IMR-90 (cell line): ENCODE data around the gene LSM14A. TPM values are rescaled to one million over a fixed set of nuclear protein-coding genes. Genes with fewer than 3 reads are reported as not detected.

Experiments
- ATAC-seq: fragments of 200-7000 bp; cut with Tn5 transposase; 2 replicates; pipeline ENCODE4 v1.9.1; 2020; ENCODE audit warnings: low read depth, mild to moderate bottlenecking, moderate library complexity
- BruUV-seq: library from RNA; stranded (reverse); fragments of 400-500 nt; replicated peaks from 2 replicates; lab custom pipeline; 2021; lab: Mats Ljungman, UMichigan
- CTCF ChIA-PET: fragments of 300-600 bp; formaldehyde crosslinking; extraction: SDS; loops from one replicate; lab custom pipeline; 2021; ENCODE audit warnings: antibody characterized with exemption; lab: Yijun Ruan, JAX
- POLR2A ChIA-PET: fragments of 300-600 bp; sonication (Branson Sonifier 250); formaldehyde crosslinking; loops from one replicate; lab custom pipeline; 2022; ENCODE audit warnings: antibody characterized with exemption; ENCODE audit not compliant: unreplicated experiment; lab: Charles Lee
- DNase-seq: peaks from one replicate; pipeline ENCODE4 v3.0.0; 2013
- H2AFZ ChIP-seq: replicated peaks from 2 replicates; pipeline ENCODE3; 2013; ENCODE audit warnings: low read length, mild to moderate bottlenecking; ENCODE audit not compliant: poor library complexity
- H2AK5ac ChIP-seq: 2 replicates; pipeline ENCODE4 v1.6.1; 2013; ENCODE audit warnings: low read depth, low read length, inconsistent platforms
- H2AK9ac ChIP-seq: replicated peaks from 2 replicates; pipeline ENCODE3; 2013; ENCODE audit warnings: mild to moderate bottlenecking, low read depth, low read length, moderate library complexity; ENCODE audit not compliant: poor library complexity
- H2BK120ac ChIP-seq: 2 replicates; pipeline ENCODE4 v1.6.1; 2013; ENCODE audit warnings: low read depth, low read length, inconsistent platforms
- H2BK15ac ChIP-seq: 3 replicates; pipeline ENCODE4 v1.6.1; 2013; ENCODE audit warnings: low read depth, low read length, inconsistent platforms
- H2BK20ac ChIP-seq: 2 replicates; pipeline ENCODE4 v1.6.1; 2013; ENCODE audit warnings: low read depth, mild to moderate bottlenecking, inconsistent platforms, low read length, moderate library complexity
- H2BK5ac ChIP-seq: 2 replicates; pipeline ENCODE4 v1.6.1; 2013; ENCODE audit warnings: mild to moderate bottlenecking, low read depth, low read length, inconsistent platforms; ENCODE audit not compliant: poor library complexity, severe bottlenecking
- H3K14ac ChIP-seq: replicated peaks from 2 replicates; pipeline ENCODE4 v1.6.1; 2013; ENCODE audit warnings: low read depth, low read length, inconsistent platforms
- H3K18ac ChIP-seq: 2 replicates; pipeline ENCODE4 v1.6.1; 2013; ENCODE audit warnings: low read depth, low read length, control low read depth
- H3K23ac ChIP-seq: 2 replicates; pipeline ENCODE4 v1.6.1; 2013; ENCODE audit warnings: low read depth, low read length, inconsistent platforms
- H3K27ac ChIP-seq: 2 replicates; pipeline ENCODE4 v1.5.1; 2013; ENCODE audit warnings: mild to moderate bottlenecking, control low read depth, low read length; ENCODE audit not compliant: insufficient read depth
- H3K27me3 ChIP-seq: 2 replicates; pipeline ENCODE4 v1.6.1; 2013; ENCODE audit warnings: low read length; ENCODE audit not compliant: control insufficient read depth, insufficient read depth
- H3K36me3 ChIP-seq: 2 replicates; pipeline ENCODE4 v1.6.1; 2013; ENCODE audit warnings: low read length, mixed read lengths; ENCODE audit not compliant: control insufficient read depth, insufficient read depth
- H3K4ac ChIP-seq: 2 replicates; pipeline ENCODE4 v1.6.1; 2013; ENCODE audit warnings: low read depth, low read length, inconsistent platforms
- H3K4me1 ChIP-seq: 2 replicates; pipeline ENCODE4 v1.6.1; 2013; ENCODE audit warnings: low read length, mixed read lengths; ENCODE audit not compliant: control insufficient read depth, insufficient read depth
- H3K4me2 ChIP-seq: 2 replicates; pipeline ENCODE4 v1.6.1; 2013; ENCODE audit warnings: low read depth, mild to moderate bottlenecking, control low read depth, low read length, moderate library complexity
- H3K4me3 ChIP-seq: 2 replicates; pipeline ENCODE4 v1.5.1; 2013; ENCODE audit warnings: low read depth, mild to moderate bottlenecking, control low read depth, low read length, moderate library complexity; ENCODE audit not compliant: insufficient read depth
- H3K56ac ChIP-seq: 2 replicates; pipeline ENCODE4 v1.6.1; 2013; ENCODE audit warnings: low read length, inconsistent platforms; ENCODE audit not compliant: insufficient read depth; ENCODE audit errors: extremely low read depth
- H3K79me1 ChIP-seq, 2 experiments: 2 replicates each; pipeline ENCODE4 v1.6.1; 2013; ENCODE audit warnings: low read length in 2 of 2, inconsistent platforms in 1 of 2, low read depth in 1 of 2
- H3K9ac ChIP-seq: 2 replicates; pipeline ENCODE4 v1.6.1; 2013; ENCODE audit warnings: low read depth, low read length, control low read depth
- H3K9me1 ChIP-seq: 2 replicates; pipeline ENCODE4 v1.6.1; 2013; ENCODE audit warnings: low read length, inconsistent platforms; ENCODE audit not compliant: insufficient read depth
- H3K9me3 ChIP-seq: 2 replicates; pipeline ENCODE4 v1.6.1; 2013; ENCODE audit warnings: low read length; ENCODE audit not compliant: control insufficient read depth, insufficient read depth
- H4K20me1 ChIP-seq: 2 replicates; pipeline ENCODE4 v1.6.1; 2013; ENCODE audit warnings: low read length, inconsistent platforms; ENCODE audit not compliant: insufficient read depth
- H4K5ac ChIP-seq: 2 replicates; pipeline ENCODE4 v1.6.1; 2013; ENCODE audit warnings: mild to moderate bottlenecking, low read depth, low read length, control low read depth
- H4K8ac ChIP-seq, 2 experiments: 2 replicates each; pipeline ENCODE4 v1.6.1; 2013; ENCODE audit warnings: low read depth in 2 of 2, low read length in 2 of 2, control low read depth in 1 of 2, inconsistent platforms in 1 of 2
- H4K91ac ChIP-seq: 2 replicates; pipeline ENCODE4 v1.6.1; 2013; ENCODE audit warnings: low read depth, low read length, inconsistent platforms; ENCODE audit not compliant: insufficient read depth
- BHLHE40 ChIP-seq: fragments of 150-350 bp; IDR thresholded peaks from 2 replicates; pipeline ENCODE4 v1.6.1; 2016; ENCODE audit warnings: mild to moderate bottlenecking, low read depth, low read length
- MXI1 ChIP-seq: IDR thresholded peaks from 2 replicates; pipeline ENCODE4 v1.6.1; 2012; ENCODE audit warnings: low read depth, mild to moderate bottlenecking, low read length, moderate library complexity, borderline replicate concordance
- RAD21 ChIP-seq: IDR thresholded peaks from 2 replicates; pipeline ENCODE4 v1.6.1; 2012; ENCODE audit warnings: low read length, improper control_type of control experiment
- RFX5 ChIP-seq: IDR thresholded peaks from 2 replicates; pipeline ENCODE4 v1.8.0; 2012; ENCODE audit warnings: low read depth, mild to moderate bottlenecking, low read length, moderate library complexity
- SMC3 ChIP-seq: fragments of 150-350 bp; IDR thresholded peaks from 2 replicates; pipeline ENCODE4 v1.6.1; 2016; ENCODE audit warnings: low read depth, mild to moderate bottlenecking, antibody characterized with exemption, low read length, moderate library complexity
- WGBS, 2 experiments: methylation state at CpG; one replicate each; pipeline versions ENCODE4 v1.1.5 to v1.1.7; 2013; ENCODE audit warnings: missing lambda C conversion rate in 2 of 2; ENCODE audit not compliant: insufficient read length in 1 of 2; ENCODE audit errors: extremely low coverage in 2 of 2; 5-methylcytosine and 5-hydroxymethylcytosine counted together
- dilution Hi-C: fragments of 300-500 bp; cut with HindIII; formaldehyde crosslinking; loops from one replicate; pipeline ENCODE4 v1.14.3; 2018; ENCODE audit warnings: low sequenced_read_pairs; ENCODE audit not compliant: unreplicated experiment
- in situ Hi-C: fragments of 300-500 bp; cut with MboI; formaldehyde crosslinking; loops from 3 replicates; pipeline ENCODE4 v1.14.3; 2019; ENCODE audit warnings: low sequenced_read_pairs, inconsistent platforms, mixed read lengths
- intact Hi-C: fragments of 100-400 bp; cut with micrococcal nuclease; formaldehyde crosslinking; loops from 2 replicates; pipeline ENCODE4 v1.10.0; 2022
- polyA plus RNA-seq, 3 experiments: library from polyadenylated mRNA; depleted of rRNA; stranded (reverse); fragments of >200 nt; gene quantifications; 2 replicates each; pipeline ENCODE4 v1.2.3, GENCODE V29; 2012; ENCODE audit warnings: low replicate concordance in 1 of 3
- total RNA-seq: library from RNA; depleted of rRNA; stranded (reverse); fragments of >200 nt; gene quantifications from 2 replicates; pipeline ENCODE4 v1.2.3, GENCODE V29; 2012

LSM14A gene
- total and polyA plus RNA-seq, 2 of the 4 experiments (the other 2 are of a cell fraction) = 44.3 to 54.8 TPM

- H4K20me1 ChIP-seq = peaks cover 99% of the 10 kb centered on the region
- no peak overlapping the region for H2AFZ ChIP-seq
- no peak for TF ChIP-seq BHLHE40
- TF ChIP-seq MXI1 = no peak
- TF ChIP-seq SMC3 = no peak
- TF ChIP-seq RFX5 = no peak
- TF ChIP-seq RAD21 = no peak
- CTCF ChIA-PET = no interaction called here
- no peak overlapping the region for H4K5ac ChIP-seq
- no peak overlapping the region for H3K9ac ChIP-seq
- no peak overlapping the region for H2BK15ac ChIP-seq
- no peak overlapping the region for H3K4me2 ChIP-seq
- peaks cover 13% of the 10 kb centered on the region for H3K9me1 ChIP-seq
- no peak overlapping the region for H3K18ac ChIP-seq
- WGBS, 2 experiments = no CpG with 5 or more reads among the region's 2 CpGs
- no peak overlapping the region for H2BK5ac ChIP-seq
- no peaks in the 10 kb centered on the region for H3K9me3 ChIP-seq
- no peak overlapping the region for H2BK20ac ChIP-seq
- no peaks in the 10 kb centered on the region for H3K36me3 ChIP-seq
- H3K23ac ChIP-seq = no peak overlapping the region
- peaks cover 7 to 69% of the 10 kb centered on the region in 2 experiments for H3K79me1 ChIP-seq
- in situ Hi-C loops = no loop called here
- no peak overlapping the region for H2AK5ac ChIP-seq
- ATAC-seq (no peak), DNase-seq (no peak)
- dilution Hi-C loops = no loop called here
- H3K27me3 ChIP-seq = no peaks in the 10 kb centered on the region
- peaks cover 13% of the 10 kb centered on the region for H3K4me1 ChIP-seq
- no peak overlapping the region for H3K56ac ChIP-seq
- H4K8ac ChIP-seq = no peak overlapping the region
- BruUV-seq = no TSS peak
- no peak overlapping the region for H2BK120ac ChIP-seq
- POLR2A ChIA-PET = no interaction called here
- H2AK9ac ChIP-seq = no peak overlapping the region
- H3K4ac ChIP-seq = no peak overlapping the region
- H3K27ac ChIP-seq = no peak overlapping the region
- no peak overlapping the region for H3K14ac ChIP-seq
- no peak overlapping the region for H3K4me3 ChIP-seq
- intact Hi-C loops = loop anchor here (5.0 kb wide), 1 partner anchor 36 kb away; no protein-coding TSS in a partner anchor
- H4K91ac ChIP-seq = no peak overlapping the region
Observed at GRCh38 chr19:34186205-34186604, 13.9 kb downstream of the LSM14A start.
